ENCODE results near the gene BTBD7. TPM values are rescaled to one million over a fixed set of nuclear protein-coding genes. Genes with fewer than 3 reads are reported as not detected.

The BTBD7 gene
- total RNA-seq, 4 donors from 2014 or later: 20.5 to 34.0 (median 25.7) TPM

DNA sequence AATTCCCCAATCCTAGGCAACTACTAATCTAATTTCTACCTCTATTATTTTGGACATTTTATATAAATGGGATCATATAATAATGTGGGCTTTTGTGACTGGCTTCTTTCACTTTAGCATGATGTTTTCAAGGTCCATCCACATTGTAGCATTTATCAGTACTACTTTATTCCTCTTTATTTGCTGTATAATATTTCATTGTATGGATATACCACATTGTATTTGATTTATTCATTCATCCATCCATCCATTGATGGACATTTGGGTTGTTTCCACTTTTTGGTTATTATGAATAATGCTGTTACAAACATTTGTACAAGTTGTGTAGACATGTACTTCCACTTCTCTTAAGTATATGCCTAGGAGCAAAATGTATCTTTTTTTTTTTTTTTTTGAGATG, 17.3 kb downstream of the BTBD7 start:
- ATAC-seq (ENCODE audit: low FRiP score) (no peak), DNase-seq (ENCODE audit: low spot score) (no peak)
- TF ChIP-seq, protein P1, sequence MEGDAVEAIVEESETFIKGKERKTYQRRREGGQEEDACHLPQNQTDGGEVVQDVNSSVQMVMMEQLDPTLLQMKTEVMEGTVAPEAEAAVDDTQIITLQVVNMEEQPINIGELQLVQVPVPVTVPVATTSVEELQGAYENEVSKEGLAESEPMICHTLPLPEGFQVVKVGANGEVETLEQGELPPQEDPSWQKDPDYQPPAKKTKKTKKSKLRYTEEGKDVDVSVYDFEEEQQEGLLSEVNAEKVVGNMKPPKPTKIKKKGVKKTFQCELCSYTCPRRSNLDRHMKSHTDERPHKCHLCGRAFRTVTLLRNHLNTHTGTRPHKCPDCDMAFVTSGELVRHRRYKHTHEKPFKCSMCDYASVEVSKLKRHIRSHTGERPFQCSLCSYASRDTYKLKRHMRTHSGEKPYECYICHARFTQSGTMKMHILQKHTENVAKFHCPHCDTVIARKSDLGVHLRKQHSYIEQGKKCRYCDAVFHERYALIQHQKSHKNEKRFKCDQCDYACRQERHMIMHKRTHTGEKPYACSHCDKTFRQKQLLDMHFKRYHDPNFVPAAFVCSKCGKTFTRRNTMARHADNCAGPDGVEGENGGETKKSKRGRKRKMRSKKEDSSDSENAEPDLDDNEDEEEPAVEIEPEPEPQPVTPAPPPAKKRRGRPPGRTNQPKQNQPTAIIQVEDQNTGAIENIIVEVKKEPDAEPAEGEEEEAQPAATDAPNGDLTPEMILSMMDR (IDR thresholded peaks at IDR 0.05): no peak

DNA sequence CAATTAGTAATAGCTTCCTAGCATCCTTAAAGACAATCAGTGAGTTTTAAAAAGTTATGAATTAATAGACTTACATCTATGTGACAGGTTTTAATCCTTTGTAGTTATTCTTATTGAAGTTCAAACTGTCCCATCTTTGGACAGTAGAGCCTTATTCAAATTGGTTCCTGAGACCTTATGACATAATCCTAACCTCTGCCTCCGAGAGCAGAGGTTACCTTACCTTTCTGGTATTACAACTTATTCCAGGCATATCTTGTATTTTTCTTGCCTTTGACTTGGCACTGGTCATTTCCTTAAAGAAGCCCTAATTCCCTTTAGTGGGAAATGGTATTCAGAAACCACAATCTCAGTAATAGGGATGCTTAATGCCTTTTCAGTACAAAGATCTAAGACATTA, 21.8 kb downstream of the BTBD7 start:
- DNase-seq (ENCODE audit: low spot score) (no peak), ATAC-seq (ENCODE audit: low FRiP score) (no peak)
- TF ChIP-seq, protein P1 (IDR thresholded peaks at IDR 0.05): no peak

DNA sequence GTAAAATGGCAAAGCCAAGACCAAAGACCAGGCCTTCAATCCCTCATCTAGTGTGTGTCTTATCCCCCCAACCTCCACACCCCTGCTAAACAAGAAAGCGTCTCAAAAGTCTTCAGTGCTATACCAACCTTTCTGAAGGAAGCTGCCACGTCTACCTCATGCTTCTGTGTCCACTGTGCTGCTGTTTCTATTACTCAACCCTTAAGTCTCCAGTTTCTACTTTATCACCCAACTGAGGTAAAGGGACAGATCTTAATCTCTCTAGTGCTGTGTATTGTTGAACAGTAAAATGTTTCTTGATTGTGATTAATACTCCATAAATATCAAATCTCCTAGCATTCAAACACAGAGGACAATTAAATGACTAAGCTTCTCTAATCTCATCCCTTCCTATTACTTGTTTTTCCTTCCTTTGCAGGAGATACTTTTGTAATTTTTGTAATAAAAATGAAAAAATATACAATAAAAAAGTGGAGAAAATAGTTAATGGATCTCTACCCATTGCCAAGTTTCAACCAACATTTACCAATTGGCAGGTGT, 23.3 kb downstream of the BTBD7 start:
- ATAC-seq (ENCODE audit: low FRiP score): no peak
- TF ChIP-seq, protein P1 (IDR thresholded peaks at IDR 0.05): no peak
- no peak for DNase-seq (ENCODE audit: low spot score)

DNA sequence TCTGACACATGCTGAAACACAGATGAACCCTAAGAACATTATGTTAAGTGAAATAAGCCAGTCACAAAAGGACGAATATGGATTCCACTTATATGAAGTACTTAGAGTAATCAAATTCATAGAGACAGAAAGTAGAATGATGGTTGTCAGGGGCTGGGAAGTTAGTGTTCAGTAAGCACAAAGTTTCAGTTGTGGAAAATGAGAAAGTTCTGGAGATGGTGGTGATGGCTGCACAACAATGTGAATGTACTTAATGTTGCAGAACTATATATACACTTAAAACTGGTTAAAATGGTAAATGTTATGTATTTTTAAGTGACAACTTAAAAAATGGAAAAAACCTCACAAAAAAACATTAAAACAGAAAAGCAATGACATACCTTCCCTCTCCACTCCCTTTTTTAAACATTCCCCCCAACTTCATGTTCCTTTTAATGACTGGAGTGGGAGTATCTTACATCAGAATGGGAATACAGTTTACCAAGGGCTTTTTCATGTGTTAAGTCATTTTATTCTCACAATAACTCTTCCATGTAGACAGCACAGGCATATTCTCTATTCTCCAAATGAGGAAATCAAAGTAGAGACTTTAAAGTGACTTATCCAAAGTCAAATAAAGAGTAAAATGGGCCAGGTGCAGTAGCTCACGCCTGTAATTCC, 24.0 kb downstream of the BTBD7 start:
- DNase-seq (ENCODE audit: low spot score) (no peak), ATAC-seq (ENCODE audit: low FRiP score) (no peak)
- TF ChIP-seq, protein P1 (IDR thresholded peaks at IDR 0.05): no peak

DNA sequence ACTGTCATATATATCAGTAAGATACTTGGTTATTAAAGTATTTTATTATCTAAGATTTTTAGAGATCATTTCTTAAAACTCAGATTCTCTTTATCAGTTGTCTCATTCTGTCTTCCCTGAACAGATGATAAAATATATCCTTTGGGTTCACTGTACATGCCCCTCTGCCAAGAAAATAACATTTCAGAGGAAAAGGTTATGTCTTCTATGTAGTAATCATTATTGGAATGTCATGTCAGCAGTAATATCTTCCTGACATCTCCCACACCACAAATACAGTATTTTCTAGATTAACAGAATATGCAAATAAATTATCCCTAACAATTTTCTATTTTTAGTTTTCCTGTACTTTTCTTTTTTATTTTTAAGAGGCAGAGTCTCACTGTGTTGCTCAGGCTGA, 26.0 kb downstream of the BTBD7 start:
- no peak for DNase-seq (ENCODE audit: low spot score)
- ATAC-seq (ENCODE audit: low FRiP score): no peak
- TF ChIP-seq, protein P1 (IDR thresholded peaks at IDR 0.05): no peak

DNA sequence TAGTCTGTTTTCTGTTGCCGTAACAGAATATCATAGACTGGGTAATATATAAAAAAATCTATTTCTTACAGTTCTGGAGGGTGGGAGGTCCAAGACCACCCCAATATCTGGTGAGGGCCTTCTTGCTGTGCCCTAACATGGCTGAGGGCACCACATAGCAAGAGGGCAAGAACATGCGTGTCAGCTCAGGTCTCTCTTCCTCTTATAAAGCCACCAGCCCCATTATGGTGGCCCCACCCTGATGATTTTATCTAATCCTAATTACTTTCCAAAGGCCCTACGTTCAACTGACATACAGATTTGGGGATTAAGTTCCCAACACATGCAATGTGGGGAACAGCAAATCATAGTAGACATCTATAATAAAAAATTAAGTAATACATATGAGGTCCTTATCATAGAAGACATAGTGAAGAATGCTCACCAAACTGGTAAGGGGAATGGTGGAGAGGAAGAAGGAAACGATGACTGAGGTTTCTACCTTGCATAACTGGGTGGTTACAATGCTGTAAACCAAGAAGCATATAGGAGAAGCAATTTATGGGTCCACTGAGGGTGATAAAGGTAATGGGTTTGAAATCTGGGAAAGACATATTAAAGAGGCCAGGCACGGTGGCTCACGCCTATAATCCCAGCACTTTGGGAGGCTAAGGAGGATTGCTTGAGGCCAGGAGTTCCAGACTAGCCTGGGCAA, 27.0 kb downstream of the BTBD7 start:
- ATAC-seq (ENCODE audit: low FRiP score) (no peak), DNase-seq (ENCODE audit: low spot score) (no peak)
- TF ChIP-seq, protein P1 (IDR thresholded peaks at IDR 0.05): no peak

DNA sequence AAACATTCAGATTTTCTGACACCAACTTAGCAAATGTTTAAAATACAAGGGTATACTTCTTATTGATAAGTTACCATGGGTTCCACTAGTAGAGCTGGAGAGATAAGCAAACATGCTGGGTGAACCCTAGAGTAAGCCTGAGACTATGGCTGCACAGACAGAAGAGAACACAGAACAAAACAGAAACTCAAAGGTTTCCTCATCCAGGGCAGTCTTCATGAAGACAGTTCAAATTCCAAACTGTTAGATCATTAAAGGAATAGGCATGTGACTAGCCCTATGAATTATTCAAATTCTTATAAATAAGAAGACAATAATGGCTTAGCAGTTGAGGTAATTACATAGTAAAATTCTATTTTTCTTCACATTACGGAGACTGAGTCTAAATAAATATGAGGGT, 28.1 kb downstream of the BTBD7 start:
- ATAC-seq (ENCODE audit: low FRiP score) (no peak), DNase-seq (ENCODE audit: low spot score) (no peak)
- TF ChIP-seq, protein P1 (IDR thresholded peaks at IDR 0.05): no peak

Data from omental fat pad (tissue), 4 donors.